Smooth muscle cell (in vitro differentiated cells): ENCODE data around the gene PSENEN. TPM values are rescaled to one million over a fixed set of nuclear protein-coding genes. Genes with fewer than 3 reads are reported as not detected.

ENCODE experiments used
- DNase-seq: peaks from one replicate; lab custom pipeline; 2025; ENCODE audit not compliant: unreplicated experiment; lab: John Stamatoyannopoulos, UW
- H2AFZ ChIP-seq: fragments of 200-600 bp; sonication (generic); 2 replicates; pipeline ENCODE4 v1.6.0; 2016; ENCODE audit warnings: antibody characterized with exemption, low read depth, mild to moderate bottlenecking
- H3F3A ChIP-seq: fragments of 200-600 bp; sonication (generic); 2 replicates; pipeline ENCODE4 v1.6.0; 2017; ENCODE audit warnings: antibody characterized with exemption, low read depth
- H3K27ac ChIP-seq: fragments of 200-600 bp; sonication (generic); 2 replicates; pipeline ENCODE4 v1.5.1; 2016; ENCODE audit warnings: low read depth, mild to moderate bottlenecking
- H3K27me3 ChIP-seq: fragments of 200-600 bp; sonication (generic); 2 replicates; pipeline ENCODE4 v1.6.1; 2016; ENCODE audit warnings: low read depth, mild to moderate bottlenecking
- H3K36me3 ChIP-seq: fragments of 200-600 bp; sonication (generic); 2 replicates; pipeline ENCODE4 v1.5.1; 2016; ENCODE audit warnings: low read depth
- H3K4me1 ChIP-seq: fragments of 200-600 bp; sonication (generic); 2 replicates; pipeline ENCODE4 v1.5.1; 2016; ENCODE audit warnings: low read depth
- H3K4me2 ChIP-seq: fragments of 200-600 bp; sonication (generic); 2 replicates; pipeline ENCODE4 v1.6.0; 2016; ENCODE audit warnings: mild to moderate bottlenecking
- H3K4me3 ChIP-seq: fragments of 200-600 bp; sonication (generic); 2 replicates; pipeline ENCODE4 v1.5.1; 2016; ENCODE audit warnings: mild to moderate bottlenecking
- H3K79me2 ChIP-seq: fragments of 200-600 bp; sonication (generic); 2 replicates; pipeline ENCODE4 v1.6.0; 2016; ENCODE audit warnings: low read depth, mild to moderate bottlenecking
- H3K9ac ChIP-seq: fragments of 200-600 bp; sonication (generic); 2 replicates; pipeline ENCODE4 v1.6.0; 2016; ENCODE audit warnings: low read depth
- H3K9me3 ChIP-seq: fragments of 200-600 bp; sonication (generic); replicated peaks from 2 replicates; pipeline ENCODE4 v1.5.1; 2016; ENCODE audit warnings: low read depth
- H4K20me1 ChIP-seq: fragments of 200-600 bp; sonication (generic); 2 replicates; pipeline ENCODE4 v1.6.0; 2016; ENCODE audit warnings: low read depth
- CTCF ChIP-seq: fragments of 200-600 bp; sonication (generic); IDR thresholded peaks from 2 replicates; pipeline ENCODE4 v1.5.1; 2017; ENCODE audit warnings: borderline replicate concordance, mild to moderate bottlenecking, antibody characterized with exemption; ENCODE audit not compliant: insufficient read depth, poor library complexity, severe bottlenecking
- WGBS: methylation state at CpG from one replicate; pipeline ENCODE4 v1.1.7; 2016; ENCODE audit warnings: low lambda C conversion rate; 5-methylcytosine and 5-hydroxymethylcytosine counted together
- polyA plus RNA-seq: library from polyadenylated mRNA; unstranded; fragments of >200 nt; fragmentation: Nextera tagmentation; extraction: Ambion mirVana; gene quantifications from 2 replicates; pipeline ENCODE4 v1.2.1, GENCODE V29; 2016
- total RNA-seq: library from RNA; depleted of rRNA; stranded (reverse); fragments of >200 nt; gene quantifications from 2 replicates; pipeline ENCODE4 v1.2.3, GENCODE V29; 2014

The PSENEN gene
- total RNA-seq: 53.3 and 65.4 TPM in 2 replicates
- polyA plus RNA-seq: 137 and 167 TPM in 2 replicates

DNA sequence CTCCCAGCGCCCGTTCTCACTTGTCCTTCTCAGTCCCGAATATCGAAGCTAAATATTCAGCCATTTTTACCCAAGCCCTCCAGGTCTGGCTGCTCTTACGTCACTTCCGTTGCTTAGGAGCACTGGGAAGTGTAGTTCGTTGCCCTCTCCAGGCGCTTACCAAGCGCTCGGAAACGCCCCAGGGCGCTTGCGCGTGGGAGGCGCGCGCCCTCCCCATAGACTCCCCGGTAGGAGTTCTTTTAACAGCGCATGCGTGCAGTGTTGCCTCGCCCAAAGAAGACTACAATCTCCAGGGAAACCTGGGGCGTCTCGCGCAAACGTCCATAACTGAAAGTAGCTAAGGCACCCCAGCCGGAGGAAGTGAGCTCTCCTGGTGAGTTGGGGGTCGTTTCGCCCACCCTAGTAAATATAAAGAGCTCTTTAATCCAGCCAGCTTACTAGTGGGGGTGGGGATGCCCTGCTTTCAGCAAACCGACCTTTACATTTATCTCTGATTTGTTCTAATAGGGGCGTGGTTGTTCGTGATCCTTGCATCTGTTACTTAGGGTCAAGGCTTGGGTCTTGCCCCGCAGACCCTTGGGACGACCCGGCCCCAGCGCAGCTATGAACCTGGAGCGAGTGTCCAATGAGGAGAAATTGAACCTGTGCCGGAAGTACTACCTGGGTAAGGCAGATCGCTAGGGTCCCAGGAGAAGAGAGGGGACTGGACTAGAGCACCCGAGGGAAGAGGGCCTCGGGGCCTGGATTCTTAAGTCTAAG is at the start of gene PSENEN, which contains the start of gene U2AF1L4:
PSENEN (plus strand) TSS at position 324 of the 759 bp plus-strand sequence; CDS start at position 604, 280 bp downstream.
U2AF1L4 (minus strand) TSS at position 91 of the 759 bp plus-strand sequence; CDS start at position 64, 27 bp downstream.
- peak within 1 kb of the TSS; percentile 83 for H3K4me3 ChIP-seq
- H3K27me3 ChIP-seq: no peaks in the 10 kb centered on the region
- TF ChIP-seq CTCF: no peak
- H3K4me2 ChIP-seq: peak within 1 kb of the TSS; percentile 94
- H3K79me2 ChIP-seq: peaks cover 34% of the 10 kb centered on the region
- H3K36me3 ChIP-seq: no peaks in the 10 kb centered on the region
- no peak within 1 kb of the TSS for H2AFZ ChIP-seq
- H3K9ac ChIP-seq: peak within 1 kb of the TSS; percentile 100
- 1% methylated on average over 40 of the region's 40 CpGs for WGBS
- H3K9me3 ChIP-seq: no peaks in the 10 kb centered on the region
- H3F3A ChIP-seq: no peaks in the 10 kb centered on the region
- no peaks in the 10 kb centered on the region for H4K20me1 ChIP-seq
- H3K4me1 ChIP-seq: peaks cover 9% of the 10 kb centered on the region
- H3K27ac ChIP-seq: peak within 1 kb of the TSS; percentile 100
- DNase-seq: peak; percentile 82

GRCh38 chr19:35695895-35696422 is 49.5 kb upstream of the PSENEN start:
- 87% methylated on average over 2 of the region's 2 CpGs for WGBS
- no peak overlapping the region for H3K4me3 ChIP-seq
- no peaks in the 10 kb centered on the region for H3K4me1 ChIP-seq
- H3K9ac ChIP-seq: no peak overlapping the region
- no peaks in the 10 kb centered on the region for H3F3A ChIP-seq
- no peaks in the 10 kb centered on the region for H3K27me3 ChIP-seq
- no peak overlapping the region for H3K27ac ChIP-seq
- H4K20me1 ChIP-seq: no peaks in the 10 kb centered on the region
- no peak overlapping the region for H2AFZ ChIP-seq
- DNase-seq: no peak
- no peaks in the 10 kb centered on the region for H3K9me3 ChIP-seq
- H3K4me2 ChIP-seq: no peak overlapping the region
- TF ChIP-seq CTCF: no peak
- H3K79me2 ChIP-seq: no peaks in the 10 kb centered on the region
- H3K36me3 ChIP-seq: no peaks in the 10 kb centered on the region

DNA sequence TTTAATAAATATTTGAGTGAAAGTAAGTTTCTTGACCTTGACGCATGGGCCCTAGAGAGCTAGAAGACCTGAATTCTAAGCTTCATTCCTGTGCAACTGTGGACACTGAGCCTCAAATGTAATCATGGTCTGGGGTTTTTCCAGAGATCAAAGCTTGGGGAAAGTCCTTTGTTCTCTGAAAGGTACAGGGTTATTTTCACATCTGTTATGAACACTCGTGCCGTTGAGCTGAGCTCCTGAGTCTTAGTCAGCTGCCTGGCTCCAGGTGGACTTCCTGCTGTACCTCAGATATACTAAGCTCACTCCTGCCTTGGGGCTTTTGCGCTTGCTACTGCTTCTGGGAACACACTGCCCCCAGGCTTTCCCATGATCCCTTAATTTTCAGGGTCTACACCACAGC is 48.6 kb upstream of the PSENEN start:
- Histone ChIP-seq H3K9ac (no peak overlapping the region), H3K4me2 (no peak overlapping the region), H3K4me1 (no peaks in the 10 kb centered on the region), H3K79me2 (no peaks in the 10 kb centered on the region), H4K20me1 (no peaks in the 10 kb centered on the region), H3K4me3 (no peak overlapping the region), H3K27ac (no peak overlapping the region), H3K36me3 (no peaks in the 10 kb centered on the region), H3K9me3 (no peaks in the 10 kb centered on the region), H3K27me3 (no peaks in the 10 kb centered on the region), H3F3A (no peaks in the 10 kb centered on the region), H2AFZ (no peak overlapping the region)
- WGBS: 78% methylated on average over 4 of the region's 4 CpGs
- no peak for TF ChIP-seq CTCF
- no peak for DNase-seq
